Calu3 (cell line): ENCODE data around the gene GMPR2. TPM values are rescaled to one million over a fixed set of nuclear protein-coding genes. Genes with fewer than 3 reads are reported as not detected.

Experiments used
- BruUV-seq: library from RNA; stranded (reverse); fragments of 400-500 nt; replicated peaks from 2 replicates; lab custom pipeline; 2021; lab: Mats Ljungman, UMichigan
- CTCF ChIA-PET: fragments of 300-600 bp; sonication (Branson Sonifier 250); formaldehyde crosslinking; loops from one replicate; lab custom pipeline; 2022; ENCODE audit warnings: antibody characterized with exemption; lab: Charles Lee
- DNase-seq: peaks from one replicate; pipeline ENCODE4 v3.0.0; 2022
- H3K27ac Mint-ChIP-seq: one replicate; pipeline ENCODE4 v1.8.0; 2022; ENCODE audit warnings: mixed read lengths; ENCODE audit not compliant: unreplicated experiment
- H3K27me3 Mint-ChIP-seq: one replicate; pipeline ENCODE4 v1.8.0; 2022; ENCODE audit warnings: mixed read lengths; ENCODE audit not compliant: unreplicated experiment
- H3K36me3 Mint-ChIP-seq: one replicate; pipeline ENCODE4 v1.8.0; 2022; ENCODE audit warnings: mild to moderate bottlenecking, moderate library complexity, mixed read lengths; ENCODE audit not compliant: insufficient read depth, unreplicated experiment
- H3K4me1 Mint-ChIP-seq: one replicate; pipeline ENCODE4 v1.8.0; 2022; ENCODE audit warnings: mild to moderate bottlenecking, low read depth, mixed read lengths; ENCODE audit not compliant: unreplicated experiment
- H3K4me3 Mint-ChIP-seq: one replicate; pipeline ENCODE4 v1.8.0; 2022; ENCODE audit warnings: mild to moderate bottlenecking, low read depth, moderate library complexity, mixed read lengths; ENCODE audit not compliant: unreplicated experiment
- H3K9me3 Mint-ChIP-seq: one replicate; pipeline ENCODE4 v1.8.0; 2022; ENCODE audit warnings: low read depth, mixed read lengths; ENCODE audit not compliant: unreplicated experiment
- intact Hi-C: fragments of 100-400 bp; cut with micrococcal nuclease; formaldehyde crosslinking; loops from one replicate; pipeline ENCODE4 v1.10.0; 2022; ENCODE audit not compliant: unreplicated experiment
- total RNA-seq: library from RNA; stranded (reverse); gene quantifications from 2 replicates; pipeline ENCODE4 v1.2.3, GENCODE V29; 2022
- TF ChIP-seq, protein P1 (sequence below): fragments of 200-600 bp; IDR thresholded peaks from one replicate; pipeline ENCODE4 v1.8.0; 2022; ENCODE audit warnings: antibody characterized with exemption; ENCODE audit not compliant: unreplicated experiment

Gene GMPR2
- total RNA-seq, 1 experiment from 2014 or later: 63.4 TPM

DNA sequence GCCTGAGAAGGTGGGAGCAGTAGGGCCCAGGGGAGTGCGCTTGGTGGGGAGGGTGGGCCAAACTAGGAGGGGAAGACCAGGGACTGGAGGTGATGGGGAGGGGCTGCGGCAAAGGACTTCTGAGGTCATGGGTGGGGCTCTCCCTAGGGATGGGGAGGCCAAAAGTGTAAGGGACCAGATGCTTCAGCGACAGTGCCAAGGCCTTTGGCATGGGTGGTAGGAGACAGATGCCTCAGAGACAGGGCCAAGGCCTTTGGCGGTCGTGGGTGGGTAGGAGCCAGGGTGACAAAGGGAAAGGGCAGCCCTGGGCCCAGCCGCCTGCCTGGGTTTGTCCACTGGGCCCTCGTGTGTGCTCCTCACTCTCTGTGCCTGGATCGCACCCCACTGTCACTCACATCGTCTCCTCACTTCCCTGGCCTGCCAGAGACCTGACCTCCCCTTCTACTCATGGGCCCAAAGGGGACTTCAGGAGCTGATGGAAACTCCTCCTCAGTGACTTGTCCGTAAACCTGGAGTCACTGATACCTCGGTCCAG lies 51.8 kb downstream of the GMPR2 start:
- H3K4me3 Mint-ChIP-seq: no peak overlapping the region
- H3K4me1 Mint-ChIP-seq: peaks cover 2% of the 10 kb centered on the region
- no peak for DNase-seq
- no peaks in the 10 kb centered on the region for H3K36me3 Mint-ChIP-seq
- CTCF ChIA-PET: no interaction called here
- no peak overlapping the region for H3K27ac Mint-ChIP-seq
- no peaks in the 10 kb centered on the region for H3K27me3 Mint-ChIP-seq
- H3K9me3 Mint-ChIP-seq: no peaks in the 10 kb centered on the region
- no TSS peak for BruUV-seq
- intact Hi-C loops: no loop called here
- TF ChIP-seq, protein P1, sequence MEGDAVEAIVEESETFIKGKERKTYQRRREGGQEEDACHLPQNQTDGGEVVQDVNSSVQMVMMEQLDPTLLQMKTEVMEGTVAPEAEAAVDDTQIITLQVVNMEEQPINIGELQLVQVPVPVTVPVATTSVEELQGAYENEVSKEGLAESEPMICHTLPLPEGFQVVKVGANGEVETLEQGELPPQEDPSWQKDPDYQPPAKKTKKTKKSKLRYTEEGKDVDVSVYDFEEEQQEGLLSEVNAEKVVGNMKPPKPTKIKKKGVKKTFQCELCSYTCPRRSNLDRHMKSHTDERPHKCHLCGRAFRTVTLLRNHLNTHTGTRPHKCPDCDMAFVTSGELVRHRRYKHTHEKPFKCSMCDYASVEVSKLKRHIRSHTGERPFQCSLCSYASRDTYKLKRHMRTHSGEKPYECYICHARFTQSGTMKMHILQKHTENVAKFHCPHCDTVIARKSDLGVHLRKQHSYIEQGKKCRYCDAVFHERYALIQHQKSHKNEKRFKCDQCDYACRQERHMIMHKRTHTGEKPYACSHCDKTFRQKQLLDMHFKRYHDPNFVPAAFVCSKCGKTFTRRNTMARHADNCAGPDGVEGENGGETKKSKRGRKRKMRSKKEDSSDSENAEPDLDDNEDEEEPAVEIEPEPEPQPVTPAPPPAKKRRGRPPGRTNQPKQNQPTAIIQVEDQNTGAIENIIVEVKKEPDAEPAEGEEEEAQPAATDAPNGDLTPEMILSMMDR: no peak

DNA sequence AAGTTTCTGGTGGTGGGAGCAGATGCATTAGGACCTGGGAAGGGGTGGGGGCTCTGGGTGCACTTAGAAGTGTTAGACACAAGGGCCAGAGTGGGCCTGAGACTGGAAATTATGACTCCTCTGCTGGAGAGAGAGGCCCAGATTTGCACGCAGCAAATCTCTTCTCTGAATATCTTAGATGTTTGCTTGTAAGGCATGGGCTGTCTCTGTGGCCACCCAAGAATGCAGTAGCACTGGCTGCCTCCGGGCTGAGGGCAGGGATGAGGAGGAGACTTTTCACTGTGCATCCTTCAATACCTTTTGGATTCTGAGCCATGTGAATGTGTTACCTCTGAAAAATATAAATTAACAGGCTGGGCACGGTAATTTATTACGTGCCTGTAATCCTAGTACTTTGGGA lies 52.6 kb downstream of the GMPR2 start:
- intact Hi-C loops: no loop called here
- TF ChIP-seq, protein P1: no peak
- no peak overlapping the region for H3K27ac Mint-ChIP-seq
- CTCF ChIA-PET: no interaction called here
- H3K9me3 Mint-ChIP-seq: no peaks in the 10 kb centered on the region
- H3K4me3 Mint-ChIP-seq: no peak overlapping the region
- BruUV-seq: no TSS peak
- DNase-seq: no peak
- H3K36me3 Mint-ChIP-seq: no peaks in the 10 kb centered on the region
- H3K27me3 Mint-ChIP-seq: no peaks in the 10 kb centered on the region
- H3K4me1 Mint-ChIP-seq: no peaks in the 10 kb centered on the region

DNA sequence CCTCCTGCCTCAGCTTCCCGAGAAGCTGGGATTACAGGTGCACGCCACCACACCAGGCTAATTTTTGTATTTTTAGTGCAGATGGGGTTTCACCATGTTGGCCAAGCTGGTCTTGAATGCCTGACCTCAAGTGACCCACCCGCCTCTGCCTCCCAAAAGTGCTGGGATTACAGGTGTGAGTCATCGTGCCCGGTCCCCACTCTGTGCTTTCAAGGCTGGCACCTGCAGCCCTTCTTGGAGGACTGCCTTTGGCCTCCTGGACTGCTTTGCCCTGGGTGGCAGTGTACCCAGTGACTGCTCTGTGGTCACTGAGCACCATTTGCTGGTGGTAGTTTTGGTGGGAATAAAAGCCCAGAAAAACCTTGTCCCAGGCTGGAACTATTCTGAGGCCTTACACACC lies 54.3 kb downstream of the GMPR2 start:
- H3K36me3 Mint-ChIP-seq: no peaks in the 10 kb centered on the region
- H3K27ac Mint-ChIP-seq: no peak overlapping the region
- H3K4me1 Mint-ChIP-seq: no peaks in the 10 kb centered on the region
- no peaks in the 10 kb centered on the region for H3K27me3 Mint-ChIP-seq
- TF ChIP-seq, protein P1: no peak
- intact Hi-C loops: no loop called here
- CTCF ChIA-PET: no interaction called here
- H3K4me3 Mint-ChIP-seq: no peak overlapping the region
- no peak for DNase-seq
- no peaks in the 10 kb centered on the region for H3K9me3 Mint-ChIP-seq
- BruUV-seq: no TSS peak

Other genes starting within 250 kb of the GMPR2 start
- gene DHRS4L2, start 244.0 kb upstream of the GMPR2 start, total RNA-seq: 10.5 and 12.0 TPM in 2 replicates
- 0.33 and 0.42 TPM in 2 replicates for gene CARMIL3, start 180.9 kb upstream of the GMPR2 start, total RNA-seq
- not detected in 2 replicates for gene CPNE6, start 161.4 kb upstream of the GMPR2 start, total RNA-seq
- gene PCK2, start 138.6 kb upstream of the GMPR2 start, total RNA-seq: 38.0 and 43.6 TPM in 2 replicates
- 58.2 and 63.4 TPM in 2 replicates for gene DCAF11, start 118.2 kb upstream of the GMPR2 start, total RNA-seq
- gene NRL, start 118.0 kb upstream of the GMPR2 start, total RNA-seq: 1.8 and 2.3 TPM in 2 replicates
- gene FITM1, start 102.3 kb upstream of the GMPR2 start, total RNA-seq: 0.47 and 0.98 TPM in 2 replicates
- gene PSME1, start 96.7 kb upstream of the GMPR2 start, total RNA-seq: 259 and 289 TPM in 2 replicates
- gene EMC9, start 91.3 kb upstream of the GMPR2 start, total RNA-seq: 38.0 and 39.2 TPM in 2 replicates
- 288 and 359 TPM in 2 replicates for gene PSME2, start 86.3 kb upstream of the GMPR2 start, total RNA-seq
- gene RNF31, start 85.4 kb upstream of the GMPR2 start, total RNA-seq: 95.9 and 103 TPM in 2 replicates
- 124 and 184 TPM in 2 replicates for gene IRF9, start 71.7 kb upstream of the GMPR2 start, total RNA-seq
- gene REC8, start 60.8 kb upstream of the GMPR2 start, total RNA-seq: 37.5 and 42.7 TPM in 2 replicates
- gene IPO4, start 44.1 kb upstream of the GMPR2 start, total RNA-seq: 82.6 and 86.4 TPM in 2 replicates
- 68.0 and 70.9 TPM in 2 replicates for gene TM9SF1, start 37.5 kb upstream of the GMPR2 start, total RNA-seq
- gene TSSK4, start 27.2 kb upstream of the GMPR2 start, total RNA-seq: 0.47 TPM in 1 of 2 replicates, not detected in the other
- 53.2 and 60.8 TPM in 2 replicates for gene CHMP4A, start 19.4 kb upstream of the GMPR2 start, total RNA-seq
- 7.4 and 8.9 TPM in 2 replicates for gene MDP1, start 16.9 kb upstream of the GMPR2 start, total RNA-seq
- 192 and 198 TPM in 2 replicates for gene NEDD8, start 562 bp upstream of the GMPR2 start, total RNA-seq
- gene TINF2, start 9.7 kb downstream of the GMPR2 start, total RNA-seq: 38.3 and 40.4 TPM in 2 replicates
- 4.5 and 7.5 TPM in 2 replicates for gene TGM1, start 30.2 kb downstream of the GMPR2 start, total RNA-seq
- 35.3 and 42.2 TPM in 2 replicates for gene RABGGTA, start 38.7 kb downstream of the GMPR2 start, total RNA-seq
- 18.6 and 19.7 TPM in 2 replicates for gene DHRS1, start 66.9 kb downstream of the GMPR2 start, total RNA-seq
- 35.9 and 40.2 TPM in 2 replicates for gene NOP9, start 66.9 kb downstream of the GMPR2 start, total RNA-seq
- 0.17 TPM in 1 of 2 replicates, not detected in the other for gene CIDEB, start 75.0 kb downstream of the GMPR2 start, total RNA-seq
- 19.3 and 25.8 TPM in 2 replicates for gene LTB4R2, start 77.2 kb downstream of the GMPR2 start, total RNA-seq
- 13.4 and 18.7 TPM in 2 replicates for gene LTB4R, start 78.6 kb downstream of the GMPR2 start, total RNA-seq
- 3.0 and 3.4 TPM in 2 replicates for gene ADCY4, start 102.1 kb downstream of the GMPR2 start, total RNA-seq
- 11.0 and 12.6 TPM in 2 replicates for gene RIPK3, start 107.1 kb downstream of the GMPR2 start, total RNA-seq
- 10.7 and 12.8 TPM in 2 replicates for gene NFATC4, start 135.3 kb downstream of the GMPR2 start, total RNA-seq
- 7.5 and 8.4 TPM in 2 replicates for gene NYNRIN, start 166.1 kb downstream of the GMPR2 start, total RNA-seq
- 0.99 and 1.7 TPM in 2 replicates for gene CBLN3, start 196.7 kb downstream of the GMPR2 start, total RNA-seq
- 47.6 and 54.6 TPM in 2 replicates for gene KHNYN, start 197.0 kb downstream of the GMPR2 start, total RNA-seq
- 43.7 and 59.0 TPM in 2 replicates for gene SDR39U1, start 209.8 kb downstream of the GMPR2 start, total RNA-seq